Ovary (tissue), 9 donors: ENCODE measurements around the gene HTR6. TPM values are rescaled to one million over a fixed set of nuclear protein-coding genes. Genes with fewer than 3 reads are reported as not detected.

Experiments used
- DNase-seq, 5 donors: peaks; one replicate each; pipeline ENCODE4 v3.0.0-alpha.2; 2019 to 2020
- H3K27ac ChIP-seq, 2 donors: fragments of 200-600 bp; one replicate each; pipeline versions ENCODE4 v1.5.1 to v1.8.0; 2019 to 2022
- H3K27me3 ChIP-seq: fragments of 200-600 bp; one replicate; pipeline ENCODE4 v1.8.0; 2022
- H3K36me3 ChIP-seq: fragments of 200-600 bp; sonication (generic); one replicate; pipeline ENCODE4 v1.5.1; 2019
- H3K4me1 ChIP-seq: one replicate; pipeline ENCODE4 v1.8.1; 2013; ENCODE audit warnings: mild to moderate bottlenecking, moderate library complexity; ENCODE audit not compliant: insufficient read depth
- H3K4me3 ChIP-seq: fragments of 200-600 bp; sonication (generic); one replicate; pipeline ENCODE4 v1.5.1; 2017
- H3K9me3 ChIP-seq, 2 donors: fragments of 200-600 bp in 1 of 2; sonication (generic) in 1 of 2; one replicate each; pipeline versions ENCODE4 v1.5.1 to v1.8.1; 2013 to 2019; ENCODE audit warnings: mild to moderate bottlenecking in 1 of 2, moderate library complexity in 1 of 2
- EP300 ChIP-seq: sonication (generic); formaldehyde crosslinking; IDR thresholded peaks from one replicate; pipeline ENCODE4 v1.6.1; 2017; ENCODE audit warnings: antibody characterized with exemption
- POLR2A ChIP-seq: fragments of 450-650 bp; IDR thresholded peaks from one replicate; pipeline ENCODE4 v1.6.1; 2017; ENCODE audit warnings: antibody characterized with exemption, mild to moderate bottlenecking, moderate library complexity
- WGBS, 3 donors: extraction: QIAGEN DNeasy Blood & Tissue Kit in 1 of 3; methylation state at CpG; one replicate each; pipeline versions ENCODE4 v1.1.5 to v1.1.7; 2013 to 2017; 5-methylcytosine and 5-hydroxymethylcytosine counted together
- intact Hi-C, 4 donors: fragments of 100-400 bp; cut with DNase I; formaldehyde crosslinking; loops; one replicate each; pipeline versions ENCODE4 v1.11.0 to v1.15.1; 2022 to 2023
- polyA plus RNA-seq, 2 donors: library from polyadenylated mRNA; stranded (reverse); fragments of 200-250 nt in 1 of 2; fragments of 350-450 nt in 1 of 2; fragmentation: Illumina TruSeq in 1 of 2; extraction: RNeasy Lipid Tissue Mini Kit (QIAGEN cat#74804) in 1 of 2; gene quantifications; one replicate each; pipeline ENCODE4 v1.2.3, GENCODE V29; 2013 to 2014
- total RNA-seq, 7 donors: library from RNA; depleted of rRNA in 2 of 7; stranded (reverse); fragments of >200 nt in 2 of 7; fragmentation: NEBNext Ultra II Directional in 3 of 7; extraction: Animal tissue kit (Norgen Biotek cat#: 25700) in 3 of 7; gene quantifications; one replicate each; pipeline versions ENCODE4 v1.1.0 to v1.2.4, GENCODE V29; 2016 to 2023
- TF ChIP-seq, protein P1 (sequence below), 3 donors: fragments of 450-650 bp in 2 of 3; fragments of 200-600 bp in 1 of 3; IDR thresholded peaks; one replicate each; pipeline versions ENCODE4 v1.5.1 to v1.8.0; 2016 to 2022; ENCODE audit warnings: antibody characterized with exemption in 3 of 3, mild to moderate bottlenecking in 1 of 3
- donor health status: DM: no; HTN: no; CAD: no; lungs with moderate emphysema.
- donor health status: DM: no; HTN: no; CAD: no.
- donor health status: Bipolar disorder and iron deficiency.
- donor health status: DM: yes; HTN: yes; CAD: no.
- donor health status: DM: no; HTN: no; CAD: no.
- donor health status: DM: yes; HTN: yes; CAD: no.

Gene HTR6
- total and polyA plus RNA-seq, 9 donors: not detected

DNA sequence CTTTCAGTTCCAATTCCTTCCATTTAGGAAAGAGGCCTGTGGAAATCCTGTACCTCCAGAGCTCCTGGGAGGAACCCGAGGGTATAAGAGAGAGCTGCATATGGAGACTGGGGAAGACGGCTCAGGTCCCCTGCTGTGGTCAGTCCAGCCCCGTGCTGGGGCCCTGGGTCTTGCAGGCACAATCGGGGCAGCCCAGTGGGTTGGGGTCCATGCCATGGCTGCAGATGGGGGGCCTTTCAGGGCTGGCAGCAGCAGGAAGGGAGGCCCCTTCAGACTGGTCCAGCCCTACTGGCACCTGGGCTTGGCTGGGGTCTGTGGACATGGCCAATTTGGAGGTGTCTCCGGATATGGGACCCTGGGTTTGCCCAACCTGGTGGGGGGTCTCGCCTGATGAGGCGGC, 18.2 kb downstream of the HTR6 start:
- TF ChIP-seq, protein P1, sequence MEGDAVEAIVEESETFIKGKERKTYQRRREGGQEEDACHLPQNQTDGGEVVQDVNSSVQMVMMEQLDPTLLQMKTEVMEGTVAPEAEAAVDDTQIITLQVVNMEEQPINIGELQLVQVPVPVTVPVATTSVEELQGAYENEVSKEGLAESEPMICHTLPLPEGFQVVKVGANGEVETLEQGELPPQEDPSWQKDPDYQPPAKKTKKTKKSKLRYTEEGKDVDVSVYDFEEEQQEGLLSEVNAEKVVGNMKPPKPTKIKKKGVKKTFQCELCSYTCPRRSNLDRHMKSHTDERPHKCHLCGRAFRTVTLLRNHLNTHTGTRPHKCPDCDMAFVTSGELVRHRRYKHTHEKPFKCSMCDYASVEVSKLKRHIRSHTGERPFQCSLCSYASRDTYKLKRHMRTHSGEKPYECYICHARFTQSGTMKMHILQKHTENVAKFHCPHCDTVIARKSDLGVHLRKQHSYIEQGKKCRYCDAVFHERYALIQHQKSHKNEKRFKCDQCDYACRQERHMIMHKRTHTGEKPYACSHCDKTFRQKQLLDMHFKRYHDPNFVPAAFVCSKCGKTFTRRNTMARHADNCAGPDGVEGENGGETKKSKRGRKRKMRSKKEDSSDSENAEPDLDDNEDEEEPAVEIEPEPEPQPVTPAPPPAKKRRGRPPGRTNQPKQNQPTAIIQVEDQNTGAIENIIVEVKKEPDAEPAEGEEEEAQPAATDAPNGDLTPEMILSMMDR (IDR thresholded peaks at IDR 0.05): no peak
- no peak for TF ChIP-seq POLR2A
- no peak for TF ChIP-seq EP300
- DNase-seq: no peak
- Histone ChIP-seq H3K36me3 (no peaks in the 10 kb centered on the region), H3K4me1 (no peaks in the 10 kb centered on the region), H3K27ac (no peak overlapping the region), H3K4me3 (no peak overlapping the region), H3K9me3 (no peaks in the 10 kb centered on the region), H3K27me3 (no peaks in the 10 kb centered on the region)
- intact Hi-C loops: no loop called here
- WGBS, 3 donors: 76 to 91% (median 76%) methylated on average over 7 of the region's 7 CpGs

DNA sequence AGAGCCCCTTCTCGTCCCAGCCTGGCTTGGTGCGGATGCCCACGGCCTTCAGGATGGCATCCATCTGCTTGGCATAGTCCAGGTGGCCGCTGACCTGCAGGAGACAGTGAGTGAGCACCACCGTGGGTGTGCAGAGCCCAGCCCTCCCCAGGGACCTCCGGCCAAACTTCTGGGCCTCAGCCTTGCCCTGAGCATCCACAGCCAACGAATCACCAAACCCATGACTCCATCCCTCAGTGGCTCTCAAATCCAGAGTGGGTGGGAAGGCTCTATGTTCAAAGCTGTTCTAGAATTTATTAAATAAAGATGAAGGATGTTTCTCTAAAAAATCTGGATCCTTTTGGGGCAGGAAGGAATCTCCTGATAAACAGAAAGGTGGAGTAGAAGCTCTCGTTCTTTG, 18.7 kb downstream of the HTR6 start:
- no peak overlapping the region for H3K27ac ChIP-seq
- no peaks in the 10 kb centered on the region for H3K4me1 ChIP-seq
- TF ChIP-seq POLR2A (no peak), EP300 (no peak)
- TF ChIP-seq, protein P1 (IDR thresholded peaks at IDR 0.05): no peak
- H3K36me3 ChIP-seq: no peaks in the 10 kb centered on the region
- intact Hi-C loops: no loop called here
- H3K4me3 ChIP-seq: no peak overlapping the region
- DNase-seq: no peak
- H3K27me3 ChIP-seq: no peaks in the 10 kb centered on the region
- 81 to 90% (median 81%) methylated on average over 6 to 8 of the region's 8 CpGs for WGBS, 3 donors
- no peaks in the 10 kb centered on the region for H3K9me3 ChIP-seq

DNA sequence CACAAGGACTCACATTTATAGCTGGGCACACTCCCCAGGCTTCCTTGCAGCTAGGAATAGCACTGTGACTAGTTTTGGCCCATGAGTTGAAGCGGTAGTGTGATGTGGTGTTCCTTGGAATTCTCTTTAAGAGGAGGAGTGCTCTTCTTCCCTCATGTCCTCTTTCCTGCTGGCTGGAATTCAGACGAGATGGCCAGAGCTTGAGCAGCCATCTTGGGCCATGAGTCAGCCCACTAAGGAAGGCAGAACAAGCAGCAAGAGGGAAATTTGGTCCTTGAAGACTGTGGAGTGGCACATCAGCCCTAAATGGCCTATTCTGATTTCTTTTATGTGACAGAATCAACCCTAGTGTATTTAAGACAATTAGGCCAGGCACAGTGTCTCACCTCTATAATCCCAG, 20.0 kb downstream of the HTR6 start:
- 83 to 89% (median 88%) methylated on average over 2 of the region's 2 CpGs for WGBS, 3 donors
- no peak overlapping the region for H3K27ac ChIP-seq
- DNase-seq: no peak
- no peak overlapping the region for H3K4me3 ChIP-seq
- no peaks in the 10 kb centered on the region for H3K9me3 ChIP-seq
- no peaks in the 10 kb centered on the region for H3K4me1 ChIP-seq
- intact Hi-C loops: no loop called here
- TF ChIP-seq POLR2A (no peak), EP300 (no peak)
- TF ChIP-seq, protein P1 (IDR thresholded peaks at IDR 0.05): no peak
- no peaks in the 10 kb centered on the region for H3K27me3 ChIP-seq
- H3K36me3 ChIP-seq: no peaks in the 10 kb centered on the region

DNA sequence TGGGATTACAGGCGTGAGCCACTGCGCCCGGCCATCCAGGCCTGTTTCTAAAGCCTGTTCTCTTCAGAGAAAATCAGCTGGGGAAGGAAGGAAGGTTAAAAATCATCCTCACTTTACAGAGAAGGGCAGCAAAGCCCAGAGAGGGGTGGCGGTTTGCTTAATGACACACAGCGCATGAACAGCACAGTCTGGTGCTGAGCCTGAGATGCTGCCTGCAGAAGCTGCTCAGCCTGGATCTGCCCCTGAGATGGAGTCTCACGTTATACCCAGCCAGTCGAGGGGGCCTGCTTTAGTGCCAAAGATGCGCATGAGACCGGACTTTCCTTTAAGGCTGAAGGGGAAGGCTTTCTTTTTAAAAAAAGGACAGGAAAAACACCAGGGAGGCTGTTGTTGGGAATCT, 21.3 kb downstream of the HTR6 start:
- no peak for DNase-seq
- Histone ChIP-seq H3K4me1 (no peaks in the 10 kb centered on the region), H3K27ac (no peak overlapping the region), H3K4me3 (no peak overlapping the region), H3K36me3 (no peaks in the 10 kb centered on the region), H3K27me3 (no peaks in the 10 kb centered on the region), H3K9me3 (peaks cover 0 to 5% of the 10 kb centered on the region in 2 donors)
- WGBS, 3 donors: 83 to 88% (median 86%) methylated on average over 9 of the region's 9 CpGs
- no peak for TF ChIP-seq EP300
- TF ChIP-seq, protein P1 (IDR thresholded peaks at IDR 0.05): no peak
- no peak for TF ChIP-seq POLR2A
- intact Hi-C loops: no loop called here

GRCh38 chr1:19687414-19687813, 22.7 kb downstream of the HTR6 start:
- Histone ChIP-seq H3K9me3 (peaks cover 0 to 5% of the 10 kb centered on the region in 2 donors), H3K36me3 (no peaks in the 10 kb centered on the region), H3K4me3 (no peak overlapping the region), H3K4me1 (no peaks in the 10 kb centered on the region), H3K27ac (no peak overlapping the region), H3K27me3 (no peaks in the 10 kb centered on the region)
- intact Hi-C loops: no loop called here
- DNase-seq: no peak
- TF ChIP-seq, protein P1 (IDR thresholded peaks at IDR 0.05): no peak
- TF ChIP-seq EP300: no peak
- TF ChIP-seq POLR2A: no peak
- WGBS, 3 donors: 89 to 95% (median 90%) methylated on average over 1 of the region's 1 CpG
